Heart left ventricle (tissue), 13 donors: Measurements from ENCODE around the gene ZNF354B.
"Not testable (repeated sequence)": the region's sequence is repeated elsewhere in the genome, so short reads cannot be mapped to it uniquely, and the experiment has no call there.

Experiments
- POLR2A ChIP-seq, 2 donors: fragments of 450-650 bp; IDR thresholded peaks; one replicate each; pipeline ENCODE4 v1.6.1; 2017; ENCODE audit warnings: antibody characterized with exemption in 2 of 2, mild to moderate bottlenecking in 2 of 2, moderate library complexity in 2 of 2
- TF ChIP-seq, protein P1 (sequence below), 12 donors: fragments of 200-600 bp; sonication (generic) in 4 of 12; IDR thresholded peaks; one replicate each; pipeline versions ENCODE4 v1.5.0 to v1.8.0; 2018 to 2022; ENCODE audit warnings: antibody characterized with exemption in 12 of 12, mild to moderate bottlenecking in 5 of 12
- donor health status: ischemic (EF 13 %, LVEDD 7.1; RV severe dilation, severe dysfunction).
- donor health status: DM: no; HTN: yes; CAD: no.
- donor health status: DM: no; HTN: no; CAD: no.
- donor health status: ischemic (EF 25% LVEDD 6.9; RV normal size, moderate dysfunction).
- donor health status: ischemic (EF 25% LVEDD 5.7; RV mildly dilated, moderate dysfunction).
- donor health status: ischemic (EF 35%, LVEDD 5.7; RV mildly dilated, moderate dysfunction).
- donor health status: nonischemic (EF 11% LVEDD 7.7; RV severe dilation, severe dysfunction).
- donor health status: DM: yes; HTN: yes; CAD: no.
- donor health status: PGD.
- donor health status: ischemic (EF 29% LVEDD 5.4; RV normal size, mild dysfunction).
- donor health status: nonischemic (EF 23%, LVEDD 6.1; RV moderate dilation, normal function).

DNA sequence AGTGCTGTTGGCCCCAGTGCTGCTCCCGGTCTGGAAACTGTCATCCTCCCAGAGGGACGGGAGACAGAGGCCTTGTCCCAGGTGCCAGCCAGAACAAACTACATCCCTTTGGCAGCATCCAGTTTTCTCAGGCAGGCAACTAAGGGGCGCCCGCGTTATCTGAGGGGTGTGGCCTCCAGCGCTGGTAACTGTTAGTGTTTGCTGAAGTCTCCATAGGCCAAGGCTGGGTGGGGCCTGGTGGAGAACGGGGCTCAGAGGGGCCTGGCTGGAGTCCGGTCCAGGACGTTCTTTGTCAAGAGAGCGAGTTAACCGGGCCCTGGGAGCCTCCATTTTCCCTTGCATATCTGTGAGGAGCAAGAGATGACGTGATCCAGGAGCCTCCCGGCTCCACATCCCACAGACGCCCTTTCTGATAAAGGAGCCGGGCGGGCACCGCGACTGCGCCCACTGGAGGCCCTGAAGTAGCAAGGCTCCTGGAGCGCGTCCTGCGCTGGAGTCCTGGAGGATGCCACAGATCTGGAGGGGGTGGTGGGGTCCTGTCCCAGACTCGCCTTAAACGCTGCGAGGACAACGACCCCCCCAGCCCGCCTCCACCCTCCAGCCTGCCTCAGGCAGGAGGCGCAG, 20.9 kb upstream of the ZNF354B start:
- TF ChIP-seq, protein P1, sequence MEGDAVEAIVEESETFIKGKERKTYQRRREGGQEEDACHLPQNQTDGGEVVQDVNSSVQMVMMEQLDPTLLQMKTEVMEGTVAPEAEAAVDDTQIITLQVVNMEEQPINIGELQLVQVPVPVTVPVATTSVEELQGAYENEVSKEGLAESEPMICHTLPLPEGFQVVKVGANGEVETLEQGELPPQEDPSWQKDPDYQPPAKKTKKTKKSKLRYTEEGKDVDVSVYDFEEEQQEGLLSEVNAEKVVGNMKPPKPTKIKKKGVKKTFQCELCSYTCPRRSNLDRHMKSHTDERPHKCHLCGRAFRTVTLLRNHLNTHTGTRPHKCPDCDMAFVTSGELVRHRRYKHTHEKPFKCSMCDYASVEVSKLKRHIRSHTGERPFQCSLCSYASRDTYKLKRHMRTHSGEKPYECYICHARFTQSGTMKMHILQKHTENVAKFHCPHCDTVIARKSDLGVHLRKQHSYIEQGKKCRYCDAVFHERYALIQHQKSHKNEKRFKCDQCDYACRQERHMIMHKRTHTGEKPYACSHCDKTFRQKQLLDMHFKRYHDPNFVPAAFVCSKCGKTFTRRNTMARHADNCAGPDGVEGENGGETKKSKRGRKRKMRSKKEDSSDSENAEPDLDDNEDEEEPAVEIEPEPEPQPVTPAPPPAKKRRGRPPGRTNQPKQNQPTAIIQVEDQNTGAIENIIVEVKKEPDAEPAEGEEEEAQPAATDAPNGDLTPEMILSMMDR (IDR thresholded peaks at IDR 0.05): not testable (repeated sequence)
- TF ChIP-seq POLR2A (IDR thresholded peaks at IDR 0.05): not testable (repeated sequence)
